ENCODE measurements around the gene DLG2. TPM values are rescaled to one million over a fixed set of nuclear protein-coding genes. Genes with fewer than 3 reads are reported as not detected.

DLG2 gene
- total and polyA plus RNA-seq, 9 of the 15 experiments (the other 6 are each of a cell fraction or from before 2014, with no cell fraction given) = 0.52 to 1.6 (median 0.95) TPM

DNA sequence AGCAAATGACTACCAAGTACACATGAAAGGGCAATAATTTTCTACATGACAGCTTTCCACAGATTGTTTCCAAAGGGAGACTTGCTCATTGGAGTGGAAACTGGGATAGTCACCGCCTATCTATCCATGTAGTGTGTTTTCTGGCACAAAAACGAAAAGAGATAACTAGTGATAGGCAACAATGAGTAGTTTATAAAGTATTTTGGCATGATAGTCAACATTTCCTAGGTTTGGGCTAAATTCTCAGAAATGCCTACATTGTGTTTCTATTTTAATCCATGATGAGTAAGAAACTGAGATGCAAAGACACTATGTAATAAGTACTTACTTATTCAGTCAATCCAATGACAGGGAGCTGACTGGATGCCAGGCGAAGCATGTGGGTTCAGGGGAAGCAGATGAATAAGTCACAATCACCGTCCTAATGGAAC, 1129.1 kb downstream of the DLG2 start:
- POLR2A ChIA-PET = no interaction called here
- FAIRE-seq = no peak
- Histone ChIP-seq H3K4me1 (replicated peaks in 1 of 2; ENCODE audit: control insufficient read depth in 2 of 2, insufficient read depth in 2 of 2, low read length in 2 of 2) (no peaks in the 10 kb centered on the region), H2AFZ (ENCODE audit: low read depth, low read length) (no peak overlapping the region), H3K27me3 (ENCODE audit: control insufficient read depth in 2 of 2, insufficient read depth in 2 of 2, low read length in 2 of 2) (no peaks in the 10 kb centered on the region), H3K9me3 (replicated peaks; ENCODE audit: control insufficient read depth, insufficient read depth, low read depth, low read length) (no peaks in the 10 kb centered on the region), H3K4me2 (ENCODE audit: insufficient read depth, low read length) (no peak overlapping the region), H4K20me1 (replicated peaks; ENCODE audit: control insufficient read depth, insufficient read depth, low read length) (no peaks in the 10 kb centered on the region), H3K79me2 (ENCODE audit: control insufficient read depth, insufficient read depth, low read length) (no peaks in the 10 kb centered on the region), H3K27ac (ENCODE audit: extremely low read depth, low read depth, low read length) (no peak overlapping the region), H3K4me3 (no peak overlapping the region), H3K36me3 (ENCODE audit: control insufficient read depth, insufficient read depth, low read length) (no peaks in the 10 kb centered on the region), H3K9me1 (ENCODE audit: control insufficient read depth, insufficient read depth, low read length) (no peaks in the 10 kb centered on the region), H3K9ac (ENCODE audit: insufficient read depth in 1 of 2, low read depth in 2 of 2, low read length in 2 of 2) (no peak overlapping the region)
- in situ Hi-C loops (cut with MboI) (no loop called here), intact Hi-C loops (cut with micrococcal nuclease) (no loop called here)
- CTCF ChIA-PET (ENCODE audit: low intra/inter-chr PET ratio) = no interaction called here
- BruUV-seq (replicated peaks) = no TSS peak
- no peak for ATAC-seq
- 2% methylated on average over 4 of the region's 4 CpGs for WGBS (ENCODE audit: insufficient coverage, low coverage, missing lambda C conversion rate)
- no peak for DNase-seq (ENCODE audit: extremely low read depth in 1 of 4, low spot score in 3 of 4)
- TF ChIP-seq, protein P1, sequence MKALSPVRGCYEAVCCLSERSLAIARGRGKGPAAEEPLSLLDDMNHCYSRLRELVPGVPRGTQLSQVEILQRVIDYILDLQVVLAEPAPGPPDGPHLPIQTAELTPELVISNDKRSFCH (CRISPR knock-in tag; IDR thresholded peaks at IDR 0.05) = no peak
- TF ChIP-seq, protein P1 (tag; IDR thresholded peaks at IDR 0.05) = no peak
- TF ChIP-seq RBM34 (IDR thresholded peaks at IDR 0.05; ENCODE audit: borderline replicate concordance, insufficient read depth, low read length) = no peak
- TF ChIP-seq POU5F1 (IDR thresholded peaks at IDR 0.05; ENCODE audit: borderline replicate concordance, low read depth, low read length, partially characterized antibody) = no peak
- TF ChIP-seq SFPQ (IDR thresholded peaks at IDR 0.05; ENCODE audit: low read depth, low read length) = no peak
- no peak for TF ChIP-seq ADNP (tag; IDR thresholded peaks at IDR 0.05)
- TF ChIP-seq, protein P2, sequence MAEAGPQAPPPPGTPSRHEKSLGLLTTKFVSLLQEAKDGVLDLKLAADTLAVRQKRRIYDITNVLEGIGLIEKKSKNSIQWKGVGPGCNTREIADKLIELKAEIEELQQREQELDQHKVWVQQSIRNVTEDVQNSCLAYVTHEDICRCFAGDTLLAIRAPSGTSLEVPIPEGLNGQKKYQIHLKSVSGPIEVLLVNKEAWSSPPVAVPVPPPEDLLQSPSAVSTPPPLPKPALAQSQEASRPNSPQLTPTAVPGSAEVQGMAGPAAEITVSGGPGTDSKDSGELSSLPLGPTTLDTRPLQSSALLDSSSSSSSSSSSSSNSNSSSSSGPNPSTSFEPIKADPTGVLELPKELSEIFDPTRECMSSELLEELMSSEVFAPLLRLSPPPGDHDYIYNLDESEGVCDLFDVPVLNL (CRISPR knock-in tag; IDR thresholded peaks at IDR 0.05; ENCODE audit: low read depth) = no peak
- no peak for TF ChIP-seq HNRNPK (IDR thresholded peaks at IDR 0.05; ENCODE audit: low read depth, low read length, poor library complexity, severe bottlenecking)
- no peak for TF ChIP-seq GTF2B (IDR thresholded peaks at IDR 0.05; ENCODE audit: extremely low read depth, insufficient read length)
- TF ChIP-seq ZBTB1 (CRISPR knock-in tag; IDR thresholded peaks at IDR 0.05; ENCODE audit: borderline replicate concordance, low read depth) = no peak
- no peak for TF ChIP-seq ZNF253 (CRISPR knock-in tag; conservative IDR thresholded peaks at IDR 0.05)
- no peak for TF ChIP-seq ESRRB (CRISPR knock-in tag; IDR thresholded peaks at IDR 0.05; ENCODE audit: borderline replicate concordance)
- TF ChIP-seq NR1H2 (CRISPR knock-in tag; IDR thresholded peaks at IDR 0.05) = no peak
- no peak for TF ChIP-seq ZNF239 (CRISPR knock-in tag; IDR thresholded peaks at IDR 0.05)
- no peak for TF ChIP-seq RFX1 (IDR thresholded peaks at IDR 0.05)
- TF ChIP-seq ZNF277 (CRISPR knock-in tag; IDR thresholded peaks at IDR 0.05; ENCODE audit: borderline replicate concordance) = no peak

Measured in K562 (cell line).